IMR-90 (cell line): ENCODE data around the gene CPO. TPM values are rescaled to one million over a fixed set of nuclear protein-coding genes. Genes with fewer than 3 reads are reported as not detected.

Source experiments
- ATAC-seq: fragments of 200-7000 bp; cut with Tn5 transposase; 2 replicates; pipeline ENCODE4 v1.9.1; 2020; ENCODE audit warnings: low read depth, mild to moderate bottlenecking, moderate library complexity
- BruUV-seq: library from RNA; stranded (reverse); fragments of 400-500 nt; replicated peaks from 2 replicates; lab custom pipeline; 2021; lab: Mats Ljungman, UMichigan
- CTCF ChIA-PET: fragments of 300-600 bp; formaldehyde crosslinking; extraction: SDS; loops from one replicate; lab custom pipeline; 2021; ENCODE audit warnings: antibody characterized with exemption; lab: Yijun Ruan, JAX
- POLR2A ChIA-PET: fragments of 300-600 bp; sonication (Branson Sonifier 250); formaldehyde crosslinking; loops from one replicate; lab custom pipeline; 2022; ENCODE audit warnings: antibody characterized with exemption; ENCODE audit not compliant: unreplicated experiment; lab: Charles Lee
- DNase-seq: peaks from one replicate; pipeline ENCODE4 v3.0.0; 2013
- H2AFZ ChIP-seq: replicated peaks from 2 replicates; pipeline ENCODE3; 2013; ENCODE audit warnings: low read length, mild to moderate bottlenecking; ENCODE audit not compliant: poor library complexity
- H2AK5ac ChIP-seq: 2 replicates; pipeline ENCODE4 v1.6.1; 2013; ENCODE audit warnings: low read depth, low read length, inconsistent platforms
- H2AK9ac ChIP-seq: replicated peaks from 2 replicates; pipeline ENCODE3; 2013; ENCODE audit warnings: mild to moderate bottlenecking, low read depth, low read length, moderate library complexity; ENCODE audit not compliant: poor library complexity
- H2BK120ac ChIP-seq: 2 replicates; pipeline ENCODE4 v1.6.1; 2013; ENCODE audit warnings: low read depth, low read length, inconsistent platforms
- H2BK15ac ChIP-seq: 3 replicates; pipeline ENCODE4 v1.6.1; 2013; ENCODE audit warnings: low read depth, low read length, inconsistent platforms
- H2BK20ac ChIP-seq: 2 replicates; pipeline ENCODE4 v1.6.1; 2013; ENCODE audit warnings: low read depth, mild to moderate bottlenecking, inconsistent platforms, low read length, moderate library complexity
- H2BK5ac ChIP-seq: 2 replicates; pipeline ENCODE4 v1.6.1; 2013; ENCODE audit warnings: mild to moderate bottlenecking, low read depth, low read length, inconsistent platforms; ENCODE audit not compliant: poor library complexity, severe bottlenecking
- H3K14ac ChIP-seq: replicated peaks from 2 replicates; pipeline ENCODE4 v1.6.1; 2013; ENCODE audit warnings: low read depth, low read length, inconsistent platforms
- H3K18ac ChIP-seq: 2 replicates; pipeline ENCODE4 v1.6.1; 2013; ENCODE audit warnings: low read depth, low read length, control low read depth
- H3K23ac ChIP-seq: 2 replicates; pipeline ENCODE4 v1.6.1; 2013; ENCODE audit warnings: low read depth, low read length, inconsistent platforms
- H3K27ac ChIP-seq: 2 replicates; pipeline ENCODE4 v1.5.1; 2013; ENCODE audit warnings: mild to moderate bottlenecking, control low read depth, low read length; ENCODE audit not compliant: insufficient read depth
- H3K27me3 ChIP-seq: 2 replicates; pipeline ENCODE4 v1.6.1; 2013; ENCODE audit warnings: low read length; ENCODE audit not compliant: control insufficient read depth, insufficient read depth
- H3K36me3 ChIP-seq: 2 replicates; pipeline ENCODE4 v1.6.1; 2013; ENCODE audit warnings: low read length, mixed read lengths; ENCODE audit not compliant: control insufficient read depth, insufficient read depth
- H3K4ac ChIP-seq: 2 replicates; pipeline ENCODE4 v1.6.1; 2013; ENCODE audit warnings: low read depth, low read length, inconsistent platforms
- H3K4me1 ChIP-seq: 2 replicates; pipeline ENCODE4 v1.6.1; 2013; ENCODE audit warnings: low read length, mixed read lengths; ENCODE audit not compliant: control insufficient read depth, insufficient read depth
- H3K4me2 ChIP-seq: 2 replicates; pipeline ENCODE4 v1.6.1; 2013; ENCODE audit warnings: low read depth, mild to moderate bottlenecking, control low read depth, low read length, moderate library complexity
- H3K4me3 ChIP-seq: 2 replicates; pipeline ENCODE4 v1.5.1; 2013; ENCODE audit warnings: low read depth, mild to moderate bottlenecking, control low read depth, low read length, moderate library complexity; ENCODE audit not compliant: insufficient read depth
- H3K56ac ChIP-seq: 2 replicates; pipeline ENCODE4 v1.6.1; 2013; ENCODE audit warnings: low read length, inconsistent platforms; ENCODE audit not compliant: insufficient read depth; ENCODE audit errors: extremely low read depth
- H3K79me1 ChIP-seq, 2 experiments: 2 replicates each; pipeline ENCODE4 v1.6.1; 2013; ENCODE audit warnings: low read length in 2 of 2, inconsistent platforms in 1 of 2, low read depth in 1 of 2
- H3K9ac ChIP-seq: 2 replicates; pipeline ENCODE4 v1.6.1; 2013; ENCODE audit warnings: low read depth, low read length, control low read depth
- H3K9me1 ChIP-seq: 2 replicates; pipeline ENCODE4 v1.6.1; 2013; ENCODE audit warnings: low read length, inconsistent platforms; ENCODE audit not compliant: insufficient read depth
- H3K9me3 ChIP-seq: 2 replicates; pipeline ENCODE4 v1.6.1; 2013; ENCODE audit warnings: low read length; ENCODE audit not compliant: control insufficient read depth, insufficient read depth
- H4K20me1 ChIP-seq: 2 replicates; pipeline ENCODE4 v1.6.1; 2013; ENCODE audit warnings: low read length, inconsistent platforms; ENCODE audit not compliant: insufficient read depth
- H4K5ac ChIP-seq: 2 replicates; pipeline ENCODE4 v1.6.1; 2013; ENCODE audit warnings: mild to moderate bottlenecking, low read depth, low read length, control low read depth
- H4K8ac ChIP-seq, 2 experiments: 2 replicates each; pipeline ENCODE4 v1.6.1; 2013; ENCODE audit warnings: low read depth in 2 of 2, low read length in 2 of 2, control low read depth in 1 of 2, inconsistent platforms in 1 of 2
- H4K91ac ChIP-seq: 2 replicates; pipeline ENCODE4 v1.6.1; 2013; ENCODE audit warnings: low read depth, low read length, inconsistent platforms; ENCODE audit not compliant: insufficient read depth
- BHLHE40 ChIP-seq: fragments of 150-350 bp; IDR thresholded peaks from 2 replicates; pipeline ENCODE4 v1.6.1; 2016; ENCODE audit warnings: mild to moderate bottlenecking, low read depth, low read length
- CEBPB ChIP-seq: IDR thresholded peaks from 2 replicates; pipeline ENCODE4 v1.6.1; 2012; ENCODE audit warnings: low read depth, low read length, improper control_type of control experiment
- FOS ChIP-seq: fragments of 150-350 bp; IDR thresholded peaks from 2 replicates; pipeline ENCODE4 v1.6.1; 2016; ENCODE audit warnings: low read depth, low read length
- MXI1 ChIP-seq: IDR thresholded peaks from 2 replicates; pipeline ENCODE4 v1.6.1; 2012; ENCODE audit warnings: low read depth, mild to moderate bottlenecking, low read length, moderate library complexity, borderline replicate concordance
- POLR2A ChIP-seq: IDR thresholded peaks from 2 replicates; pipeline ENCODE4 v1.6.1; 2012; ENCODE audit warnings: mild to moderate bottlenecking, low read depth, low read length
- RAD21 ChIP-seq: IDR thresholded peaks from 2 replicates; pipeline ENCODE4 v1.6.1; 2012; ENCODE audit warnings: low read length, improper control_type of control experiment
- RCOR1 ChIP-seq: IDR thresholded peaks from 2 replicates; pipeline ENCODE4 v1.6.1; 2012; ENCODE audit warnings: mild to moderate bottlenecking, low read length, improper control_type of control experiment; ENCODE audit not compliant: insufficient replicate concordance
- WGBS, 2 experiments: methylation state at CpG; one replicate each; pipeline versions ENCODE4 v1.1.5 to v1.1.7; 2013; ENCODE audit warnings: missing lambda C conversion rate in 2 of 2; ENCODE audit not compliant: insufficient read length in 1 of 2; ENCODE audit errors: extremely low coverage in 2 of 2; 5-methylcytosine and 5-hydroxymethylcytosine counted together
- dilution Hi-C: fragments of 300-500 bp; cut with HindIII; formaldehyde crosslinking; loops from one replicate; pipeline ENCODE4 v1.14.3; 2018; ENCODE audit warnings: low sequenced_read_pairs; ENCODE audit not compliant: unreplicated experiment
- in situ Hi-C: fragments of 300-500 bp; cut with MboI; formaldehyde crosslinking; loops from 3 replicates; pipeline ENCODE4 v1.14.3; 2019; ENCODE audit warnings: low sequenced_read_pairs, inconsistent platforms, mixed read lengths
- intact Hi-C: fragments of 100-400 bp; cut with micrococcal nuclease; formaldehyde crosslinking; loops from 2 replicates; pipeline ENCODE4 v1.10.0; 2022
- polyA plus RNA-seq, 3 experiments: library from polyadenylated mRNA; depleted of rRNA; stranded (reverse); fragments of >200 nt; gene quantifications; 2 replicates each; pipeline ENCODE4 v1.2.3, GENCODE V29; 2012; ENCODE audit warnings: low replicate concordance in 1 of 3
- total RNA-seq: library from RNA; depleted of rRNA; stranded (reverse); fragments of >200 nt; gene quantifications from 2 replicates; pipeline ENCODE4 v1.2.3, GENCODE V29; 2012
- TF ChIP-seq, protein P1 (sequence below): fragments of 150-350 bp; IDR thresholded peaks from 2 replicates; pipeline ENCODE4 v1.6.1; 2017; ENCODE audit warnings: mild to moderate bottlenecking, antibody characterized with exemption, low read length, low read depth
- TF ChIP-seq, protein P2 (sequence below): fragments of 150-350 bp; IDR thresholded peaks from 2 replicates; pipeline ENCODE4 v1.6.1; 2016; ENCODE audit warnings: low read depth, mild to moderate bottlenecking, low read length, moderate library complexity, borderline replicate concordance

The CPO gene
- total and polyA plus RNA-seq, 2 of the 4 experiments (the other 2 are of a cell fraction), result not detected

DNA sequence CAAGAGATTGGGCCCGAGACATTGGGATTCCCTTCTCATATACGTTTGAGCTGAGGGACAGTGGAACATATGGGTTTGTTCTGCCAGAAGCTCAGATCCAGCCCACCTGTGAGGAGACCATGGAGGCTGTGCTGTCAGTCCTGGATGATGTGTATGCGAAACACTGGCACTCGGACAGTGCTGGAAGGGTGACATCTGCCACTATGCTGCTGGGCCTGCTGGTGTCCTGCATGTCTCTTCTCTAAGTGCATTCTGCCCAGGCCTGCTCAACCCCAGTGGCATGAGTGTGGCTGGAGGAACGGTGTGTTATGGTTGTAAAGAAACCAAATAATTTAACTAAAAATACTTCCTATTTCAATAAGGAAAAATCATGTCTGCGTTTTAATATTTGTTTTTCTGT is 29.9 kb downstream of the CPO start:
- DNase-seq, result no peak
- no peaks in the 10 kb centered on the region for H3K9me3 ChIP-seq
- H2BK20ac ChIP-seq, result no peak overlapping the region
- ChIA-PET CTCF (no interaction called here), POLR2A (no interaction called here)
- H3K27ac ChIP-seq, result no peak overlapping the region
- no peaks in the 10 kb centered on the region for H4K20me1 ChIP-seq
- ATAC-seq, result no peak
- no CpG with 5 or more reads among the region's 6 CpGs for WGBS, 2 experiments
- H2AK5ac ChIP-seq, result no peak overlapping the region
- H3K14ac ChIP-seq, result no peak overlapping the region
- H3K23ac ChIP-seq, result no peak overlapping the region
- H3K56ac ChIP-seq, result no peak overlapping the region
- H4K8ac ChIP-seq, result no peak overlapping the region
- peak overlapping the region; percentile 23 for H2AK9ac ChIP-seq
- H4K91ac ChIP-seq, result no peak overlapping the region
- H3K79me1 ChIP-seq, result no peaks in the 10 kb centered on the region
- H3K9me1 ChIP-seq, result no peaks in the 10 kb centered on the region
- H3K4me1 ChIP-seq, result no peaks in the 10 kb centered on the region
- no peak overlapping the region for H2BK15ac ChIP-seq
- H3K36me3 ChIP-seq, result no peaks in the 10 kb centered on the region
- H3K4me2 ChIP-seq, result no peak overlapping the region
- no TSS peak for BruUV-seq
- in situ Hi-C loops, result no loop called here
- no peak overlapping the region for H4K5ac ChIP-seq
- H3K27me3 ChIP-seq, result peaks cover 6% of the 10 kb centered on the region
- no peak overlapping the region for H2BK120ac ChIP-seq
- no peak overlapping the region for H3K9ac ChIP-seq
- dilution Hi-C loops, result no loop called here
- intact Hi-C loops, result no loop called here
- TF ChIP-seq, protein P1, sequence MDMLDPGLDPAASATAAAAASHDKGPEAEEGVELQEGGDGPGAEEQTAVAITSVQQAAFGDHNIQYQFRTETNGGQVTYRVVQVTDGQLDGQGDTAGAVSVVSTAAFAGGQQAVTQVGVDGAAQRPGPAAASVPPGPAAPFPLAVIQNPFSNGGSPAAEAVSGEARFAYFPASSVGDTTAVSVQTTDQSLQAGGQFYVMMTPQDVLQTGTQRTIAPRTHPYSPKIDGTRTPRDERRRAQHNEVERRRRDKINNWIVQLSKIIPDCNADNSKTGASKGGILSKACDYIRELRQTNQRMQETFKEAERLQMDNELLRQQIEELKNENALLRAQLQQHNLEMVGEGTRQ, result no peak
- TF ChIP-seq, protein P2, sequence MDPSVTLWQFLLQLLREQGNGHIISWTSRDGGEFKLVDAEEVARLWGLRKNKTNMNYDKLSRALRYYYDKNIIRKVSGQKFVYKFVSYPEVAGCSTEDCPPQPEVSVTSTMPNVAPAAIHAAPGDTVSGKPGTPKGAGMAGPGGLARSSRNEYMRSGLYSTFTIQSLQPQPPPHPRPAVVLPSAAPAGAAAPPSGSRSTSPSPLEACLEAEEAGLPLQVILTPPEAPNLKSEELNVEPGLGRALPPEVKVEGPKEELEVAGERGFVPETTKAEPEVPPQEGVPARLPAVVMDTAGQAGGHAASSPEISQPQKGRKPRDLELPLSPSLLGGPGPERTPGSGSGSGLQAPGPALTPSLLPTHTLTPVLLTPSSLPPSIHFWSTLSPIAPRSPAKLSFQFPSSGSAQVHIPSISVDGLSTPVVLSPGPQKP, result no peak
- TF ChIP-seq POLR2A, result no peak
- no peak for TF ChIP-seq FOS
- no peak for TF ChIP-seq CEBPB
- no peak for TF ChIP-seq RAD21
- TF ChIP-seq BHLHE40, result no peak
- no peak for TF ChIP-seq MXI1
- no peak for TF ChIP-seq RCOR1
- no peak overlapping the region for H2BK5ac ChIP-seq
- no peak overlapping the region for H3K4ac ChIP-seq
- H3K4me3 ChIP-seq, result no peak overlapping the region
- H2AFZ ChIP-seq, result no peak overlapping the region
- no peak overlapping the region for H3K18ac ChIP-seq
